ENCODE data around the gene ZMIZ1.

The ZMIZ1 gene

GRCh38 chr10:79092292-79092896 lies 23.6 kb downstream of the ZMIZ1 start:
- DNase-seq (ENCODE audit: low read depth, low spot score): no peak
- no peak overlapping the region for H3K4me3 ChIP-seq (ENCODE audit: low read length)

- peak; percentile 45 for DNase-seq (ENCODE audit: low read depth, low spot score)
- no peak overlapping the region for H3K4me3 ChIP-seq (ENCODE audit: low read length)
Observed at GRCh38 chr10:79093658-79094411, 25.1 kb downstream of the ZMIZ1 start.

DNA sequence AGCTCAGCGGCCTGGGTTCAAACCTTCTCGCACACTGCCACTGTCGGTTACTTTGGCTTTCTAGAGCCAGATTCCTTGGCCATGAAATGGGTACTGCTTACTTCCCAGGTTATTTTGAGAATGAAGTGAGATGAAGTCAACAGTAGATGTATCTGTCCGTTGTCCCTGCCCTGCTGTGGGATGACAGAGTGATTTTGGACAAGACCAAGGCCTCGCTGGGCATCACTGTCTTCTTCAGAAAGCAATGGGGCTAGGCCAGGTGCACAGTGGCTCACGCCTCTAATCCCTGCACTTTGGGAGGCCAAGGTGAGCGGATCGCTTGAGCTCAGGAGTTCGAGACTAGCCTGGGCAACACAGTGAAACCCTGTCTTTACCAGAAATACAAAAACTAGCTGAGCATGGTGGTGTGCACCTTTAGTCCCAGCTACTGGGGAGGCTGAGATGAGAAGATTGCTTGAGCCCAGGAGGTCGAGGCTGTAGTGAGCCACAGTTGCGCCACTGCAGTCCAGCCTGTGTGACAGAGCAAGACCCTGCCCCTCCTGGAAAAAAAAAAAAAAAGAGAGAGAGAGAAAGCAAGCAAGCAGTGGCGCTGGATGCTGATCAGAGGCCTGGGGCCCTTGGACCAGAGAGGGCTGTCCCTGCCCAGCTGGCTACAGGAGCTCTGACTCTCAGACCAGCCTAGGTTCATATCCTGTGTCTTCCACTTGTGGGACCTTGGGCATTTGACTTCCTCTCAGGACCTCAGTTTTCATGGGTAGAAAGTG lies 25.8 kb downstream of the ZMIZ1 start:
- no peak for DNase-seq (ENCODE audit: low read depth, low spot score)
- H3K4me3 ChIP-seq (ENCODE audit: low read length): no peak overlapping the region

DNA sequence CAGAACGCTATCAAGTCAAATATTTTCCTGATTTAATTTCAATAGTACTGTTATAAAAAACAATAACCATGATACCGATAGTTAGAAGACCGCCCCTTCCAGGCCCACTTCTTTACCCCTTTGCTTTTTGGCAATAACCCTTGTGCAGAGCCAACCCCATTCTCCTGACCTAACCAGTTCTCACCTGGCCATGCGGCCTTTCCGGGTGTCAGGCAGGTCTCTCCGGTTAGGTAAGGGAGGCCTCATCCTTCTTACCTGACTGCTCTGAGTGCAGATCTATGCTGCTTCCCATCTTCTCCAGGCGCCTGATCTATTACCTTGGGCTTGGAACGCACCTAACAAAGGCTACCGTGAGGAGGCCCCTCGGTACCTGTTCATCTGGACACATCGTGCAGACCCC lies 26.6 kb downstream of the ZMIZ1 start:
- H3K4me3 ChIP-seq (ENCODE audit: low read length): no peak overlapping the region
- DNase-seq (ENCODE audit: low read depth, low spot score): no peak

GRCh38 chr10:79096514-79096913 lies 27.7 kb downstream of the ZMIZ1 start:
- no peak overlapping the region for H3K4me3 ChIP-seq (ENCODE audit: low read length)
- no peak for DNase-seq (ENCODE audit: low read depth, low spot score)

GRCh38 chr10:79097021-79097872 lies 28.5 kb downstream of the ZMIZ1 start:
- DNase-seq (ENCODE audit: low read depth, low spot score): no peak
- H3K4me3 ChIP-seq (ENCODE audit: low read length): no peak overlapping the region

DNA sequence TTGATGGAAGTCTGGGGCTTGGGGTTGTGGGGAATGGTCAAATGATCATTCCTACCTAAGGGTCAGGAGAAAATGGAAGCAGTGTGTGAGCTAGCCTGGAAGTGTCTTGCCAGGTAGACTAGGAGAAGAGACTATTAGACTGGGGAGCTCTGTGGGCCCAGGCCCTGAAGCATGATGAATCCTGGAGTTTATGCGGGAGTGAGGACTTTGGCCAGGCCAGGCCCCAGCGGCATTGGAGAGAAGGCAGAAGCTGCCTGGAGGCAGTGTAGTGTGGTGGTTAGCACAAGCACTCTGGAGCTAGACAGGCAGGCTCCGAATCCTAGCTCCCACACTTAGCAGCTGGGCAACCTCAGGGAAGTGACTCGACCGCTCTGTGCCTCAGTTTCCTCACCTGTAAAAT lies 29.3 kb downstream of the ZMIZ1 start:
- DNase-seq (ENCODE audit: low read depth, low spot score): no peak
- H3K4me3 ChIP-seq (ENCODE audit: low read length): no peak overlapping the region

GRCh38 chr10:79098596-79099015 lies 29.8 kb downstream of the ZMIZ1 start:
- no peak for DNase-seq (ENCODE audit: low read depth, low spot score)

GRCh38 chr10:79099898-79100448 lies 31.2 kb downstream of the ZMIZ1 start:
- no peak for DNase-seq (ENCODE audit: low read depth, low spot score)
- no peak overlapping the region for H3K4me3 ChIP-seq (ENCODE audit: low read length)

More at GRCh38 chr10:79098596-79099015, 29.8 kb downstream of the ZMIZ1 start:
- no peak overlapping the region for H3K4me3 ChIP-seq (ENCODE audit: low read length)

- no peak for DNase-seq (ENCODE audit: low read depth, low spot score)
- no peak overlapping the region for H3K4me3 ChIP-seq (ENCODE audit: low read length)
Observed at GRCh38 chr10:79100771-79101170, 32.0 kb downstream of the ZMIZ1 start.

DNA sequence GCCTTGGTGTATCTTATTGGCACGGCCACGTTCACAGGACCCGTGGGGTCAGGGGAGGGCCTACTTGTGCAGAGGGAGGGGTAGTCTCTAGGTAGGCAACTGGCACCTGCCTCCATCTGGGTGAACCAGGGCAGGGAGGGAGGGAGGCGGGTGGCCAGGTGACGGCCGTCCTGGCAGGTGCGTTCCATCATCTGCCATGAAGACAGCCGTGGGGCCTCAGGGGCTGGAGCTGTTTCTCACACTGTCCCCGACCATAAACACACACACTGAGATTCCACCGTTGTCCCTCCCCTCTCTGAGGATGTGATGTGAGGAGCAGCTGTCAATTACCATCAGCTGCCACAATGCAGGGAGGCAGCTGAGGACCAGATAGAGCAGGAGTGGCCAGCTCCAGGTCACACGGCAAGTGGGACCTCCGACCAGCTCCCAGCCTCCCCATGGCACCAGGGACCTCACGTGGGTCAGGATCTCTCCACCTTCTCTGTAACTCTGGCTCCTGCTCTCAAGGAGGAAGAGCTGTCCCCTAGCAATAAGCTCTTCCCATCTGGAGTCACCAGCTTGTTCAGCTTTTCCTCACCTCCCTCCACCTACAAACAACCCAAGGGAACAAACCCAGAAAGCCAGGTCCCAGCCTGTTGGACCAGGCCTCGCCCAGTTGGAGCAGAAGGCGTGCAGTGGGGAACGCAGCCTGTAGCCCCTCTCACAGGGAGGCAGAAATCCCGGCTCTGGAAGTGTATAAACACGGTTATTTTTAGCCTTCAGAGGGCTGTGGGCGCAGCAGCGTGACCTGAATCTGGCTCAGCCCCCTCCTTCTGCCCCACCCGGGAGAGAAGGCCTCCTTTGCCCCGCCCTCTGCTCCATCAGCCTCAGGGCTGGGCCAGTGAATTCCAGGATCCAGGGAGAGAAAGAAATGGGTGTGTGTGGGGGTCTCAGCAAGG lies 33.1 kb downstream of the ZMIZ1 start:
- DNase-seq (ENCODE audit: low read depth, low spot score): no peak
- no peak overlapping the region for H3K4me3 ChIP-seq (ENCODE audit: low read length)

GRCh38 chr10:79102498-79102874 lies 33.7 kb downstream of the ZMIZ1 start:
- H3K4me3 ChIP-seq (ENCODE audit: low read length): no peak overlapping the region
- DNase-seq (ENCODE audit: low read depth, low spot score): no peak

DNA sequence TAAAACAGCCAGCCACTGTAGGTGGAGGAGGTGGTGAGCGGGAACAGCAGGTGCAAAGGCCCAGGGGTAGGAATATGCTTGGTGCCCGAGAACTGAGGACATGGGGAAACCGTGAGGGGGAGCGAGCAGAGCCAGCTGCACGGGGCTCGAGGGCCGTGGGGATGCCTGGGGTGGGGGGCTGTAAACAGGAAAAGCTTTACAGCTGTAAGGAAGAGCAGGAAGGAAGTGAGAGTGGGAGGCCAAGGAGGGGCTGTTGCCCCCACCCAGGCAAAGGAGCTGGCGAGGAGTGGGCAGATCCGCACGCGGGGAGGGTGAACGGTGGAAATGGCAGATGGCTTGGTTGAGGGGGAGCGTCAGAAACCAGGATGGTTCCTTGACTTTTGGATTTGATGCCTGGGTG lies 34.4 kb downstream of the ZMIZ1 start:
- H3K4me3 ChIP-seq (ENCODE audit: low read length): no peak overlapping the region

DNA sequence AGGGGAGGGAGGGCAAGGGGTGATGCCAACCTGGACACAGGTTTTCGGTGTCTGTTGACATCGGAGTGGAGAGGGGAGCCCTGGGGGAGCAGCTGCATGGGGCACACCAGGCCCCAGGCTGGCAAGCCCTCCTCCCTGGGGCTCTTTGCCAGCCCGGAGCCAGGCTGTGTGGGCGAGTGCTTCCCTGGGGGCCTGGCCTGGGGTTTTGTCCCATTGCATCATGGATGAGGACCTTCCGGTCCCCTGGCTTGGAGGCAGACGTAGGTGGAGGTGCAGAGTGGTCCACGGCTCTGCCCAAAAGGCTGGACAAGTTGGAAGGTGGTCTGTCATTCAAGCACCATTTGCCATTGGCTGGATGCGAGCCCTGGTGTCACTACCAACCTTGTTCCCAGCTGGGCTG lies 34.8 kb downstream of the ZMIZ1 start:
- no peak overlapping the region for H3K4me3 ChIP-seq (ENCODE audit: low read length)
- DNase-seq (ENCODE audit: low read depth, low spot score): no peak

More for the DNA sequence above, 34.4 kb downstream of the ZMIZ1 start:
- DNase-seq (ENCODE audit: low read depth, low spot score): no peak

DNA sequence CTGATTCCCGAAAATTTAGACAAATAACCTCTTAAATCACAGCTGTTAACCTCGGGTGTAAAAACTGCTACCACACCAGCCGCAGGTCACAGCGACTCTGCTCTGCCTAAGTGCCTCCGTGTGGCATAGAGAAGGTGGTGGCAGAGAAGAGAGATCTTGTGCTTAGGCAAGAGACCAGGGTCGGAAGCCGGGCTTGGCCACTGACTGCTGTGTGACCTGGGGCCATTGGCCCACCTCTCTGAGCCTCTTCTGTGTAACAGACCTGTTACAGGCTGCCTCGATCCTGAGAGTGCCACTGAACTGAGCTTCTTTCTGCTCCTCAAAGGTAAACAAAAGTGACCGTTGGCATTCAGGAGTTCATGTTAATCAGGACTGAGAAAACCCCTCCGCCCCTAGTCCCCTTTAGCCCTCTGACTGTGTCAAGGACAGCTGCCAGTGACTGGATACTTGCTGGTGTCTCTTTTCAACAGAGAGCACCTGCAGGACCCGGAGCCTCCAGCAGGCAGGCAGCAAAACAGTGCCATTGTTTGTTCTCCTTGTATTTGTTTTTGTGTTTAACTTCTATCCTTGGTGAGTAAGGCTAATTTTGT lies 36.5 kb downstream of the ZMIZ1 start:
- no peak for DNase-seq (ENCODE audit: low read depth, low spot score)
- no peak overlapping the region for H3K4me3 ChIP-seq (ENCODE audit: low read length)

- DNase-seq (ENCODE audit: low read depth, low spot score): no peak
- no peak overlapping the region for H3K4me3 ChIP-seq (ENCODE audit: low read length)
Observed at GRCh38 chr10:79105818-79106217, 37.1 kb downstream of the ZMIZ1 start.

- H3K4me3 ChIP-seq (ENCODE audit: low read length): no peak overlapping the region
- no peak for DNase-seq (ENCODE audit: low read depth, low spot score)
Observed at GRCh38 chr10:79106256-79107050, 37.7 kb downstream of the ZMIZ1 start.

Measured in Jurkat, Clone E6-1 (cell line).